ENCODE data around the gene MAPK4.
"Not testable (repeated sequence)": the region's sequence is repeated elsewhere in the genome, so short reads cannot be mapped to it uniquely, and the experiment has no call there.

MAPK4 gene

DNA sequence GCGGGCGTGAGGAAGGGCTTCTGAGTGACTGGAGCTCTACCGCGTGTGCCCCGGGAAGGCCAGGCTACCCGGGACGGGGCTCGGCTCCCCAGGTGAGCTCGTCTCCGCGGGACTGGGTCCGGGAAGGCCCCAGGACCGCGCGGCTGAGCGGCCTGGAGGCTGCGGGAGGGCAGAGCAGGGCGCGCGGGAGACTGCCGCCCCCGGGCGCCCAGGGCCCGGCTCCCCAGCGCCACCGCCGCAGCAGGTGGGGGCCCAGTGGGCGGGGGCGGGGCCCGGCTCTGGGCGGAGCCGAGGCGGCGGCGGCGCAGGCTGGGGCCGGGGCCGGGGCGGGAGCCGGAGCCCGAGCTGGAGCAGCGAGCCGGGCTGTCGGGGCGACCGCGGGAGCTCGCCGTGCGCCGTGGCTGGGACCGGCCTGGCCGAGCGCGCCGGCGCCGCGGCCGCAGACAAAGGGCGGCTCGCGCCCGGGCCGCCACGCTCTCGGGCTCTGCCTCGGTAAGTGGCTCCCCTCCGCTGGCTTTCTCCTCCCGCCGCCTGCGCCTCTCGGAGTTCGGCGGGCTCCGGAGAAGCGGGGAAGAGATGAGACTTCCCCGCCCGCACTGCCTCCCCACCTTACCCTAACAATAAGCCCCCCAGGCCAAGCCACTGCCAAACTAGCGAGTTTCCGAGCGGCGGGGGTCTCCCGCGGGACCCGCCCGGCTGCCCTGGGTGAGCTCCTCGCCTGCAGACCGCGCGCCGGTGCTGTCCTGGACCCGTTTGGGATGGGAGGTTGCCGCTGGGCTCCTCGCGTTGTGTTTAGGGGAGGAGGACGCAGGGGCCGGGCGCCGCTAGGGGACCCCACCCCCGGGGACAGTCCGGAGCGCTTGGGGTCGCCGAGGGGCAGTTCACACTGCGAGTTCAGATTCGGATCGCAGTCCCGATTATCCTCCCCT, at the start of gene MAPK4:
TSS of gene MAPK4 (plus strand) at position 336 of the 929 bp plus-strand sequence. CDS start 103,872 bp downstream, outside the sequence.
- H3K27ac ChIP-seq (ENCODE audit: low read length) = no peak within 1 kb of the TSS
- H3K36me3 ChIP-seq (ENCODE audit: control insufficient read depth, insufficient read depth, low read length) = no peaks in the 10 kb centered on the region
- H3K4me1 ChIP-seq (ENCODE audit: control insufficient read depth, insufficient read depth, low read length) = peaks cover 5% of the 10 kb centered on the region; the same call in 1 of the 2 replicates
- H3K4me3 ChIP-seq (ENCODE audit: low read length) = peak within 1 kb of the TSS; percentile 44; the same call in 1 of the 2 replicates
- no peaks in the 10 kb centered on the region for H3K9me3 ChIP-seq (ENCODE audit: control insufficient read depth, insufficient read depth, low read length)
- no peak for DNase-seq (ENCODE audit: low read depth, low spot score)
- H3K27me3 ChIP-seq (ENCODE audit: control insufficient read depth, insufficient read depth, low read length) = peaks cover 24% of the 10 kb centered on the region; the same call in 1 of the 2 replicates
- no CpG with 5 or more reads among the region's 109 CpGs for WGBS (ENCODE audit: insufficient coverage, insufficient read length)

- H3K27ac ChIP-seq (ENCODE audit: low read length); H3K27me3 ChIP-seq (ENCODE audit: control insufficient read depth, insufficient read depth, low read length); H3K4me1 ChIP-seq (ENCODE audit: control insufficient read depth, insufficient read depth, low read length); H3K36me3 ChIP-seq (ENCODE audit: control insufficient read depth, insufficient read depth, low read length); DNase-seq (ENCODE audit: low read depth, low spot score); H3K4me3 ChIP-seq (ENCODE audit: low read length); H3K9me3 ChIP-seq (ENCODE audit: control insufficient read depth, insufficient read depth, low read length): not testable (repeated sequence)
- no CpG with 5 or more reads among the region's 5 CpGs for WGBS (ENCODE audit: insufficient coverage, insufficient read length)
Observed at GRCh38 chr18:50517277-50517676, 42.6 kb upstream of the MAPK4 start.

DNA sequence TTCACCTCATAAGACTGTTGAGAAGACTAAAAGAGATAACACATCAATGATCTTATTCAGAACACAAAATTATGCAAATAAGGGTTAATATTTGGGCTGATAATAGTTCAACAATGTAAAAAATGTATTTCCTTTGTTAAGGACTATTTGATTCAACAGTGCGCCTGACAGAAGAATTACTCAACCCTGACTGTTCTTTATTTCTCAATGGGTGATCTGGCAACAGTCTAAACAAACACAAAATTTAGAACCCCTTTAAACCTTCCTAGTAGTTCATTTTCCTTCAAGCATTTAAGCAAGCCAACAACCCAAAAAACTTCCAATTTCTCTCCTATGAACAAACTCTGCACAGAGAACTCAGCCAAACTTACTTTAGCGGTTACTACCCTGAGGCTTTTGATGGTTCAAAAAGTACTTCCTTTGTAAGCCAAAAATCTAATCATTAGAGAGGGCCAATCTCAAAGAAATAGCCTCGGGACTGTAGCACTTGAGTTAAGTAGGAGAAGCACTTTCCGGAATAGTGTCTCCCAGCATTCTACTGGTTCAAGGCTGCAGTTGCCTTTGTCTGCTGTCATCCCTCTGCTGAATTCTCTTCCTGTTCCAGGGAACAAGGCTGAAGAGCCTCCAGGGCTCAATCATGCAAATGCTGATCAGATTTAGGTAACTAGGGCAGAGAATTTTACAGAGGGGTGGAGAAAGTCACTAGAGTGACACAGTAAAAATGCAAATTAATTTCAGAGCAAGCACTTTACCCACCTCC, 40.9 kb upstream of the MAPK4 start:
- H3K4me3 ChIP-seq (ENCODE audit: low read length) = no peak overlapping the region
- WGBS (ENCODE audit: insufficient coverage, insufficient read length) = no CpG with 5 or more reads among the region's 4 CpGs
- H3K27me3 ChIP-seq (ENCODE audit: control insufficient read depth, insufficient read depth, low read length) = no peaks in the 10 kb centered on the region
- H3K27ac ChIP-seq (ENCODE audit: low read length) = no peak overlapping the region
- no peaks in the 10 kb centered on the region for H3K4me1 ChIP-seq (ENCODE audit: control insufficient read depth, insufficient read depth, low read length)
- H3K9me3 ChIP-seq (ENCODE audit: control insufficient read depth, insufficient read depth, low read length) = no peaks in the 10 kb centered on the region
- H3K36me3 ChIP-seq (ENCODE audit: control insufficient read depth, insufficient read depth, low read length) = no peaks in the 10 kb centered on the region
- DNase-seq (ENCODE audit: low read depth, low spot score) = no peak

GRCh38 chr18:50523165-50523564, 36.7 kb upstream of the MAPK4 start:
- no peak overlapping the region for H3K27ac ChIP-seq (ENCODE audit: low read length)
- no peaks in the 10 kb centered on the region for H3K4me1 ChIP-seq (ENCODE audit: control insufficient read depth, insufficient read depth, low read length)
- H3K9me3 ChIP-seq (ENCODE audit: control insufficient read depth, insufficient read depth, low read length) = no peaks in the 10 kb centered on the region
- no peak for DNase-seq (ENCODE audit: low read depth, low spot score)
- WGBS (ENCODE audit: insufficient coverage, insufficient read length) = no CpG with 5 or more reads among the region's 6 CpGs
- no peak overlapping the region for H3K4me3 ChIP-seq (ENCODE audit: low read length)
- no peaks in the 10 kb centered on the region for H3K36me3 ChIP-seq (ENCODE audit: control insufficient read depth, insufficient read depth, low read length)
- no peaks in the 10 kb centered on the region for H3K27me3 ChIP-seq (ENCODE audit: control insufficient read depth, insufficient read depth, low read length)

GRCh38 chr18:50527636-50528307, 32.1 kb upstream of the MAPK4 start:
- no peaks in the 10 kb centered on the region for H3K27me3 ChIP-seq (ENCODE audit: control insufficient read depth, insufficient read depth, low read length)
- H3K9me3 ChIP-seq (ENCODE audit: control insufficient read depth, insufficient read depth, low read length) = peaks cover under 1% of the 10 kb centered on the region; the same call in 1 of the 2 replicates
- H3K4me3 ChIP-seq (ENCODE audit: low read length) = no peak overlapping the region
- no CpG with 5 or more reads among the region's 3 CpGs for WGBS (ENCODE audit: insufficient coverage, insufficient read length)
- H3K4me1 ChIP-seq (ENCODE audit: control insufficient read depth, insufficient read depth, low read length) = no peaks in the 10 kb centered on the region
- H3K36me3 ChIP-seq (ENCODE audit: control insufficient read depth, insufficient read depth, low read length) = no peaks in the 10 kb centered on the region
- H3K27ac ChIP-seq (ENCODE audit: low read length) = no peak overlapping the region
- no peak for DNase-seq (ENCODE audit: low read depth, low spot score)

DNA sequence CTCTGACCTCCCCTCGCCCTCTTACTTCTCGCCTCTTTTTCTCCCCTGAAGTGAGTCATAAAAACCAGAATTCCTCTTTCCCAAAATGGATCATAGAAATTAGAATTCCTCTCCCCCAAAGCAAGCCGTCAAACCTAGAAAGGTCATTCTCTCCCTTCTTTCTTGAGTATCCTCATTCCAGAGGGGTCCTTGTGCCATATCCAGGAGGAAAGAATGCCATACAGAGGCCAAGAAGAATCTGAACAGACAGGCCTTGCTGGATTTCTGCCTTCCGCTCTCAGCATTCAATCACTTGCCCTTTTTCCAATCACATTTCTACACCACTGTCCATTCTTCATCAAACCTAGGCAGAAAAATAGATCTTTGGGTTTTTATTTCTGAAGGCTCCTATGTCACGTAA, 31.1 kb upstream of the MAPK4 start:
- no peaks in the 10 kb centered on the region for H3K27me3 ChIP-seq (ENCODE audit: control insufficient read depth, insufficient read depth, low read length)
- H3K36me3 ChIP-seq (ENCODE audit: control insufficient read depth, insufficient read depth, low read length) = no peaks in the 10 kb centered on the region
- DNase-seq (ENCODE audit: low read depth, low spot score) = no peak
- H3K4me3 ChIP-seq (ENCODE audit: low read length) = no peak overlapping the region
- no CpG with 5 or more reads among the region's 5 CpGs for WGBS (ENCODE audit: insufficient coverage, insufficient read length)
- no peaks in the 10 kb centered on the region for H3K4me1 ChIP-seq (ENCODE audit: control insufficient read depth, insufficient read depth, low read length)
- peaks cover 1% of the 10 kb centered on the region; the same call in 1 of the 2 replicates for H3K9me3 ChIP-seq (ENCODE audit: control insufficient read depth, insufficient read depth, low read length)
- no peak overlapping the region for H3K27ac ChIP-seq (ENCODE audit: low read length)

DNA sequence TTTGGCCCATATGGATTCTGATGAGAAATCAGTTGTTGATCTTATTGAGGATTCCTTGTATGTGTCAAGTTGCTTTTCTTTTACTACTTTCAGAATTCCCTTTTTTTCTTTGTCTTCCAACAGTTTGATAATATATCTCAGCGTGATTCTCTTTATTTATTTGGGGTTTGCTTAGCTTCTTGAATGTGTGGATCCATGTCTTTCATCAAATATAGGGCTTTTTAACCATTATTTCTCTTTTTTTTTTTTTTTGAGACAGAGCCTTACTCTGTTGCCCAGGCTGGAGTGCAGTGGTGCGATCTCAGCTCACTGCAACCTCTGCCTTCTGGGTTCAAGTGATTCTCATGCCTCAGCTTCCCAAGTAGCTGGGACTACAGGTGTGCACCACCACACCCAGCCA, 26.1 kb upstream of the MAPK4 start:
- not testable (repeated sequence) for H3K4me1 ChIP-seq (ENCODE audit: control insufficient read depth, insufficient read depth, low read length); H3K4me3 ChIP-seq (ENCODE audit: low read length); H3K36me3 ChIP-seq (ENCODE audit: control insufficient read depth, insufficient read depth, low read length); H3K9me3 ChIP-seq (ENCODE audit: control insufficient read depth, insufficient read depth, low read length); H3K27me3 ChIP-seq (ENCODE audit: control insufficient read depth, insufficient read depth, low read length); DNase-seq (ENCODE audit: low read depth, low spot score); H3K27ac ChIP-seq (ENCODE audit: low read length)
- no CpG with 5 or more reads among the region's 2 CpGs for whole genome bisulfite sequencing (ENCODE audit: insufficient coverage, insufficient read length)

DNA sequence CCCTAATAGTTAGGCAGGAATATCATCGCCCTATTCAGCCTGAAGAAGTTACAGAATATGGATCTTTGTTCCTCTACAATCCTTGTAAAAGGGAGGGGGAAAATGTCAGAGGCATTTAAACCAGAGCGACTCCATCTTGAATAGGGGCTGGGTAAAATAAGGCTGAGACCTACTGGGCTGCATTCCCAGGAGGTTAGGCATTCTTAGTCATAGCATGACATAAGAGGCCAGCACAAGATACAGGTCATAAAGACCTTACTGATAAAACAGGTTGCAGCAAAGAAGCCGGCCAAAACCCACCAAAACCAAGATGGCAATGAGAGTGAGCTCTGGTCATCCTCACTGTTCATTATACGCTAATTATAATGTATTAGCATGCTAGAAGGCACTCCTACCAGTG, 15.4 kb upstream of the MAPK4 start:
- not testable (repeated sequence) for H3K9me3 ChIP-seq (ENCODE audit: control insufficient read depth, insufficient read depth, low read length); H3K27me3 ChIP-seq (ENCODE audit: control insufficient read depth, insufficient read depth, low read length); H3K4me3 ChIP-seq (ENCODE audit: low read length); H3K4me1 ChIP-seq (ENCODE audit: control insufficient read depth, insufficient read depth, low read length); H3K27ac ChIP-seq (ENCODE audit: low read length); DNase-seq (ENCODE audit: low read depth, low spot score); H3K36me3 ChIP-seq (ENCODE audit: control insufficient read depth, insufficient read depth, low read length)
- WGBS (ENCODE audit: insufficient coverage, insufficient read length) = no CpG with 5 or more reads among the region's 4 CpGs

GRCh38 chr18:50545936-50546335, 14.0 kb upstream of the MAPK4 start:
- Histone ChIP-seq H3K27me3 (ENCODE audit: control insufficient read depth, insufficient read depth, low read length) (no peaks in the 10 kb centered on the region), H3K36me3 (ENCODE audit: control insufficient read depth, insufficient read depth, low read length) (no peaks in the 10 kb centered on the region), H3K9me3 (ENCODE audit: control insufficient read depth, insufficient read depth, low read length) (no peaks in the 10 kb centered on the region), H3K4me1 (ENCODE audit: control insufficient read depth, insufficient read depth, low read length) (no peaks in the 10 kb centered on the region), H3K27ac (ENCODE audit: low read length) (no peak overlapping the region), H3K4me3 (ENCODE audit: low read length) (no peak overlapping the region)
- no CpG with 5 or more reads among the region's 19 CpGs for WGBS (ENCODE audit: insufficient coverage, insufficient read length)
- no peak for DNase-seq (ENCODE audit: low read depth, low spot score)

- Histone ChIP-seq H3K4me3 (ENCODE audit: low read length) (no peak overlapping the region), H3K36me3 (ENCODE audit: control insufficient read depth, insufficient read depth, low read length) (no peaks in the 10 kb centered on the region), H3K27ac (ENCODE audit: low read length) (no peak overlapping the region), H3K9me3 (ENCODE audit: control insufficient read depth, insufficient read depth, low read length) (no peaks in the 10 kb centered on the region), H3K27me3 (ENCODE audit: control insufficient read depth, insufficient read depth, low read length) (no peaks in the 10 kb centered on the region), H3K4me1 (ENCODE audit: control insufficient read depth, insufficient read depth, low read length) (no peaks in the 10 kb centered on the region)
- no peak for DNase-seq (ENCODE audit: low read depth, low spot score)
- no CpG with 5 or more reads among the region's 1 CpG for WGBS (ENCODE audit: insufficient coverage, insufficient read length)
Observed at GRCh38 chr18:50548160-50548559, 11.7 kb upstream of the MAPK4 start.

Data from iPS DF 6.9 (cell line).